HG03097 (cell line): ENCODE data around the gene MIEF1.

Experiments used
- ATAC-seq: cut with Tn5 transposase; IDR thresholded peaks from one replicate; pipeline ENCODE4 v1.9.1; 2021; ENCODE audit not compliant: unreplicated experiment, low FRiP score

Gene MIEF1

DNA sequence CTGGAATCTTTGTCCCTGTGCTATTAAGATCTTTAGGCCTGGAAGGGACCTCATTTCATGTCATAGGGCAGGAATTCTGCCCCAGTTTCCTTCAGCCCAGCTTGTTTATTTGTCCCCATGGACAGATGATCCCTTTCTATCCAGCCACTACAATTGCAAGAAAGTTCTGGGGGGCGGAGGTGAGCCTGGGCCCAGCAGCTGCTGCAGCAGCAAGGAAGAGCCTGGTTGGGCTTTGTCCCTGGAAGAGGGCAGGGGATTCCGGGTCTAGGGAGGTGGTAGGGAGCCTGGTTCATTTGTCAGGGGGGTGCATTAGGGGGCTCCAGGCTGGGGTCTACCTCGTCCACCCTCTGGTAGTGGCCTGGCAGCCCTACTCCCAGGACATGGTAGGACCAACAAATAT, 52.1 kb downstream of the MIEF1 start:
- no peak for ATAC-seq

DNA sequence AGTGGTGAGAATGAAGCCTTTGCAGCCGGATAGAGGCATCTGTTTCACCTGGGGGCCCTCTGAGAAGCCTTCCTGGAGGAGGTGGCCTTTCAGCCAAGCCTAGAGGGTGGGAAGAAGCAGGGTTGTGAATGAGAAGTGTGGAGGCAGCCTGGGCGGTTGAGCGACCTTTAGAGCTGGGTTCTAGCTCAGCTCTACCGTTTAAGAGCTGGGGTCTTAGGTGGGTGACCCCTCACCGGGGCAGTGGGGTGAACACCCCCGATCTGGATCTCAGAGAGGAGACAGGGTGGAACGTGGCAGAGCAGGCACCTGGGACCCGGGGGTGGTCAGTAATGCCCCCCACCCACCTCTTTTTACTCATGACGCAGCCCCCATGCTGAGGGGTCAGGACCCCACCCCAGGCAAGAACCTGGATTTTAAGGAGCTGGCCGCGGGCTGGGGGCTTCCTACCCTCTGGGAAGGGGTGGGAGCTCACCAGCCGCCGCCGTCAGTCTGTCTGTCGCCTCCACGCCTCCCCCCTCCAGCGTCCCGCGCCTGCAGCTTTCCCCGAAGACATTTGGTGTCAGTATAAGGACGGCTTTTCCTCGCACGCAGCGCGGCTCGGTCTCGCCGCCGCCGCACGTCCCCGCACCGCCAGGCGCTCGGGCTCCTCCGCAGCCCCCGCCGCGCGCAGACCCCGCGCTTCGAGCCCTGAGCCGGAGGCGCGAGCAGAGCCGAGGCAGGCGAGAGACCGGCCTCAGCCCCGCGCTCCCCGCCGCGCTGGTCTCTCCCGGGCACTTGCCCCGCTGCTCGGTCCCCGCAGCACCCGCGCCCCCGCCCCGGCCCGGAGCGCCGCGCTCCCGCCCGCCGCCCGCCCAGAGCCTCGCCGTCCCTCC, 55.1 kb downstream of the MIEF1 start:
- ATAC-seq = no peak

GRCh38 chr22:39558254-39558727, 56.2 kb downstream of the MIEF1 start:
- no peak for ATAC-seq

- ATAC-seq = no peak
Observed at GRCh38 chr22:39558950-39559349, 56.9 kb downstream of the MIEF1 start.

GRCh38 chr22:39559456-39560105, 57.5 kb downstream of the MIEF1 start:
- ATAC-seq = no peak

DNA sequence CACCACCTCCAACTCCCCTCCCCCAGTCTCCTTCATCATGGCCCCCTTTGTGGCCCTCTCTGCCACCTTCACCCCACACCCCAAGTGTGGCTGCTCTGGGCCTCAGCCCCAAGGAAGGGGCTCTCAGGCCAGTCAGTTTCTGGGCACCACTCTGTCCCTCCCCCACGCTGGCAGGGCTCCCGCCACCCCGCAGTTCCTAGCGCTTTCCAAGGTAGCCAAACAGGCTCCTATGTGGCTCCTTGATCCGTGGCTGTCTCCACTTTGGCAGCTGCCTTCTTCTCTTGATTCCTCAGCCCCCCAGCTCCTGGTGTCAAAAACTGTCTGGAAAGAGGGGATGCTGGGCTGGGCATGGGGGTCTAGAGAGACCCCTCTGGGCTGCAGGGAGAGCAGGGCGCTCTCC, 58.0 kb downstream of the MIEF1 start:
- no peak for ATAC-seq

DNA sequence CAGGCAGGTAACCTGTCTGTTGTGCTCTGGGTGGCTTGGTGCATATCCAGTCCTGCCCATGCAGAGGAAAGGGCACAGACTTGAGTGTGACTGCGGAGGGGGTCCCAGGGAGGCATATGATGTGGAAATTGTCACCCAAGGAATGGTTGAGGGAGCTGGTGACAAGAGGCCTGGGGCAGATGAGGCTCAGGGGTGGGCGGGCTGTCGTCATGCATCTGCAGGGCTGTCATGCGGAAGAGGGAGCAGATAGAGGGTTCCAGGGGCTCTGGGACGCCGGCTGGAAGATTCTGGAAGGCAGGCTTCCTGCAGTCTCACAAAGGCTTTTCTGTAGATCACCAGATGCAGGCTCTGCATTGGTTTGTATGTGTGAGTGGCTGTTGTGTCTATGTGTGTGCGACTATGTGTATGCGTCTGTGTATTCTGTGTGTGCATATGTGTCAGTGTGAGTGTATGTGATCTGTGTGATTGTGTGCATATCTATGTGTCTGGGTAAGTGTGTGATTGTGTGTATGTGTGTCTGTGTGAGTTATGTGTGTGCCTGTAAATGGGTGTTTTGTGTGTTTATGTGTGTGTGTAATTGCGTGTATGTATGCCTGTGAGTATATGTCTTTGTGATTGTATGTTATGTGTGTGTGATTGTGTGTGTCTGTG, 60.9 kb downstream of the MIEF1 start:
- no peak for ATAC-seq

DNA sequence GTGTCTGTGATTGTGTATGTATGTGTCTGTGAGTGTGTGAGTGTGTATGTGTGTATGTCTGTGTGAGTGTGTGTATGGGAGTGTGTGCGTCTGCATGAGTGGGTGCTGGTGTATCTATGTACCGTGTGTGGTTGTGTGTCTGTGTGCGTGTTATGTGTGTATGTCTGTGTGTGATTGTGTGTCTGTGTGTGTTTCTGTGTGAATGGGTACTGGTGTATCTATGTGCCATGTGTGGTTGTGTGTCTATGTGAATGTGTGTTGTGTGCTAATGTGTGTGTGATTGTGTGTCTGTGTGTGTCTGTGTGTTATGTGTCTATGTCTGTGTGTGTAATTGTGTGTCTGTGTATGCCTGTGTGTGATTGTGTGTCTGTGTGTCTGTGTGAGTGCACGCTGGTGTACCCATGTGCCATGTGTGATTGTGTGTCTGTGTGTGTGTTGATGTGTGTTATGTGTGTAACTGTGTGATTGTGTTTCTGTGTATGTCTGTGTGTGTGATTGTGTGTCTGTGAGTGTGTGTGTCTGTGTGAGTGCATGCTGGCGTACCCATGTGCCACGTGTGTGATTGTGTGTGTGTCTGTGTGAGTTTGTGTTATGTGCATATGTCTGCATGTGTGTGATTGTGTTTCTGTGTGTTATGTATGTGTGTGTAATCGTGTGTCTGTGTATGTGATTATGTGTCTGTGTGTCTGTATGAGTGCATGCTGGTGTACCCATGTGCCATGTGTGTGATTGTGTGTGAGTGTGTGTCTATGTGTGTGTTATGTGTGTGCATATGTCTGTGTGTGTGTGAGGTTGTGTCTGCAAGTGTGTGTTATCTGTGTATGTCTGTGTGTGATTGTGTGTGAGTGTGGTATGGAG, 61.7 kb downstream of the MIEF1 start:
- no peak for ATAC-seq

- no peak for ATAC-seq
Observed at GRCh38 chr22:39565414-39565944, 63.4 kb downstream of the MIEF1 start.

GRCh38 chr22:39567135-39567946, 65.3 kb downstream of the MIEF1 start:
- ATAC-seq = no peak
